EL (cell line): ENCODE data around the gene BCAT1.
"Not testable (repeated sequence)": the region's sequence is repeated elsewhere in the genome, so short reads cannot be mapped to it uniquely, and the experiment has no call there.

Experiments
- DNase-seq: peaks from one replicate; pipeline ENCODE4 v3.0.0-alpha.2; 2016

The BCAT1 gene

DNA sequence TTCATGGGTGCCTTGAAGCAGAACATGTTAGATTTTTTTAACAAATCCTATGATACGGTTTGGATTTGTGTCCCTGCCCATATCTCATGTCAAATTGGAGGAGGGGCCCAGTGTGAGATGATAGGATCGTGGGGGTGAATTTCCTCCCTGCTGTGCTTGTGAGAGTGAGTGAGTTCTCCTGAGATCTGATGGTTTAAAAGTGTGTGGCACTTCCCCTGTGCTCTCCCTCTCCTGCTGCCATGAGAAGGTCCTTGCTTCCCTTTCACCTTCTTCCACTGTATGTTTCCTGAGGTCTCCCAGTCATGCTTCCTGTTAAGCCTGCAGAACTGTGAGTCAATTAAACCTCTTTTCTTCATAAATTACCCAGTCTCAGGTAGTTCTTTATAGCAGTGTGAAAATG is 97.0 kb downstream of the BCAT1 start:
- not testable (repeated sequence) for DNase-seq

GRCh38 chr12:24851341-24851740 is 97.6 kb downstream of the BCAT1 start:
- no peak for DNase-seq

GRCh38 chr12:24850496-24850895 is 98.4 kb downstream of the BCAT1 start:
- DNase-seq: no peak

- DNase-seq: no peak
Measured at GRCh38 chr12:24848941-24849477, 99.9 kb downstream of the BCAT1 start.

DNA sequence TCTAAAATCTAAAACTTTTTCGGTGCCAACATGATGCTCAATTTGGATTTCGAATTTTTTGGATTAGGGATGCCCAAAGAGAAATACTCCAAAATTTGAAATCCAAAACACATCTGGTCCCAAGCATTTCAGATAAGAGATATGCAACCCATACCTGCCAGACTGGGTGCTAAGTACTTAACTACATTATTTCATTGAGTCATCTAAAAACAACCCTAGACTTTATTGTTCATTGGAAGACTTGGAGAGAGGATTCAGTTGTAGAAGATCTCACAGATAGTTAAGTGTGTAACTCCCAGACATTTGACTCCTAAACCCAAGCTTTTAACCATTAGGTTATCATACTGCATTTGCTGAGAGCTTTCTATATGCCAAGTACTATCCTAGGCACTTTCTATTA is 102.2 kb downstream of the BCAT1 start:
- no peak for DNase-seq

GRCh38 chr12:24845615-24846014 is 103.3 kb downstream of the BCAT1 start:
- DNase-seq: peak; percentile 39

- DNase-seq: no peak
Measured at GRCh38 chr12:24840046-24840800, 108.7 kb downstream of the BCAT1 start.

DNA sequence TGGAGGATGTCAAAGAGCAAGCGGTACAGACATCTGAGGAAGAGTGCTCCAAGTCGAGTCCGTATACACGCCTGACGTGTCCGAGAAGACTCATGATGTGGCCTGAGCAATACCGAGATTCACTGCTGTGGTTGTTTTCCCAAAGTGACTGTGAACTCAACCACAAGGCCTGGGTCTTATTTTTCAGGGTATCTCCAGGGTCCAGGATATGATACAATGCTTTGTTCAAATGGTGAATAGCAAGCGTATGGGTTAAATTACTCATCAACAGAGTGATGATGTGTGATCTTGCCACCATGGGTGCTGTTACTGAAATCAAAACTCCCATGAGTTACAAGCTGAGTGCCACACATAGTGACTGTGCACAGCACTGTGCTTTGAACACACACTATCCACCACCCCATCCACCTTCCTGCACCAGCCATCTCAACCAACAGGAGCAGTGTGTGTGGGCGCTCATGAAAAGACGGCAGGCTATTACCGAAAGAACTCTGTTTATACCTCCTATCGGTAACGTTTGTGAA is 109.6 kb downstream of the BCAT1 start:
- no peak for DNase-seq

GRCh38 chr12:24838531-24838950 is 110.4 kb downstream of the BCAT1 start:
- DNase-seq: peak; percentile 75

- no peak for DNase-seq
Measured at GRCh38 chr12:24835377-24835776, 113.5 kb downstream of the BCAT1 start.

GRCh38 chr12:24833513-24833912 is 115.4 kb downstream of the BCAT1 start:
- no peak for DNase-seq

DNA sequence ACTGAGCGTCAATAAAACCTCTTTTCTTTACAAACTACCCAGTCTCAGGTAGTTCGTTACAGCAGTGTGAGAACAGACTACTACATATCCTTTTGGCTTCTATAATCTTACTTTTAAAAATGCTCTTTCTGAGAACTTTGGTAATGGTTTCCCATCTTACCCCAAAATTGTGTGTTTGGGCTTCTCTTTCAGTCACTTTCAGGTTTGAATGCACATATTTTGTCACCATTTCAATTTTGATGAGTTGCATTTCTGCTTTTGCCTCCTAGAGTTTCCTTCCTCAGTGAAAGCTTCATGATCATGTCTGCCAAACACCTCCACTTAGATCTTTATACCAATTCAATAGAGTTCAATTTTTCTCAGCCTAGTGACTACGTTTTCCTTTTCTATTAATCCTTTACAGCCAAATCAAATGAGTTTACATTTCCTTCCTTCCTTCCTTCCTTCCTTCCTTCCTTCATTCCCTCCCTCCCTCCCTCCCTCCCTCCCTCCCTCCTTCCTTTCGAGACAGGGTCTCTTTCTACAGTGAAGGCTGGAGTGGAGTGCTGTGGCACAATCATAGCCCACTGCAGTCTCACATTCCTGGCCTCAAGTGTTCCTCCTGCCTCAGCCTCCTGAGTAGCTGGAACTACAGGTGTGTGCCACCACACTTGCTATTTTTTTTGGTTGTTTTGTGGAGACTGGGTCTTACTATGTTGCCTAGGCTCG is 124.9 kb downstream of the BCAT1 start:
- no peak for DNase-seq

DNA sequence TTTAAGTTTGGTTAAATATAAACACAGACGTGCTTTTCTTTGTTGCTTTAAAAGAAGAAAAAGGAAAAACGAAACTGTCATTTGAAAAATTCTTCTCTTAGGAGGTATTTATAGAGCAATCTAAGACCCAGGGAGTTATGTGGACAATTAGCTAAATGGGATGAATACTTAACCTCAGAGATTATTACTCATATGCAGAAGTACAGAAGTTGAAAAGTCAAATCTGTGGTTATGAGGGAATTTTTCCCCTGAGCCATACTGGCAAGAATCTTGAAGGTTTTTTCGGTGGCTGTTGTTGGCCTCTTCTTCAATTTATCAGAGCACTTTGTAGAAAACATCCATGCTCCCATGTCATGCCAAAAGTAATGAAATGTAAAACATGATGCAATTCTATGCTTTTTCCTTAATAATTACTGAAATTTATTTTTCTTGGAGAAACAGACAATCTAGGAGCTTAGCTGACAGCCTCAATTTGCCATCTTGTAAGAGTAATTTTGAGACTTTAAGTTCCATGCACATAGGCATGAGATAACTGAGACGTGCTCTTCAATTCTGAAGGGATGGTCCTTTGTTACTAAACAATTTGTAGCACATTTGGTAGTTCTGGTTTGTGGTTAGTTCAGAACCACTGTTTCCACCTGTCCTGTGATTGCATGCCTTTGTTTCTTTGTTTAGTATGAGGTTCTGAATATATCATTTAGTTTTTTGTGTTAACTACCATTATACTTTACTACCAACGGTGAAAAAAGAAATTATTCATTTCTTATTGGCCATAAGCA is 126.6 kb downstream of the BCAT1 start:
- peak; percentile 81 for DNase-seq

- peak; percentile 82 for DNase-seq
Measured at GRCh38 chr12:24821691-24822090, 127.2 kb downstream of the BCAT1 start.

- peak; percentile 74 for DNase-seq
Measured at GRCh38 chr12:24820872-24821271, 128.0 kb downstream of the BCAT1 start.

DNA sequence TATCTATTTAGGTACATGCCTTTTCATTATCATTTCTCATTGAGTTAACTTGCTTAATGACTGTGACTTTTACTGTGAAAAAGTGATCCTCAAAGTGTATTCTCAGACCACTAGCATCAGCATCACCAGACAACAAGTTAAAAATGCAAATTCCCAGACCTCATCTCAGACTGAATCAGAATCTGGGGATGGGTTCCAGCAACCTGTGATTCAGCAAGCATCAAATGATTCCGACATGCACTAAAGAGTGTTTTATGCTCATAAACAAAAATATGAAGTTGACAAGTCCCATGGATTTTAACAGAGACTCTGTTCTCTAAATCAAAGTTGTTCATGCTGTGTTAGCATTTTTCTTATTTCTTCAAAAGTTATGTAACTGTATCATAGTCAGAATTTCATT is 130.6 kb downstream of the BCAT1 start:
- no peak for DNase-seq

DNA sequence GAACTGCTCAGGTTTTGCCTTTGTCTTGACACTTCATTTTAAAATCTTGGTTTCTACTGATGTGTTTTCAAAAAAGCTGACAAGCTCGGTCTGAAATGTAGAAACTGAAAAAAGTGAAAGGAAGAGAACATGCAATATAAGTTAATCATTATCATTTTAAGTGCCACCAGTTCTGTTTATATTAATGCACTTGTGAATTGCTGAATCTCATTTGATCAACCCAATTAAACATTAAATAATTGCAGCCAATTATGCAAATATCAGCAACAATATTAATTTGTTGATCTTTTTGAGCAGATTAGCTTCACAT is 133.8 kb downstream of the BCAT1 start:
- DNase-seq: no peak

- no peak for DNase-seq
Measured at GRCh38 chr12:24814379-24815113, 134.4 kb downstream of the BCAT1 start.

- no peak for DNase-seq
Measured at GRCh38 chr12:24810378-24810777, 138.5 kb downstream of the BCAT1 start.

GRCh38 chr12:24809306-24809705 is 139.6 kb downstream of the BCAT1 start:
- not testable (repeated sequence) for DNase-seq

DNA sequence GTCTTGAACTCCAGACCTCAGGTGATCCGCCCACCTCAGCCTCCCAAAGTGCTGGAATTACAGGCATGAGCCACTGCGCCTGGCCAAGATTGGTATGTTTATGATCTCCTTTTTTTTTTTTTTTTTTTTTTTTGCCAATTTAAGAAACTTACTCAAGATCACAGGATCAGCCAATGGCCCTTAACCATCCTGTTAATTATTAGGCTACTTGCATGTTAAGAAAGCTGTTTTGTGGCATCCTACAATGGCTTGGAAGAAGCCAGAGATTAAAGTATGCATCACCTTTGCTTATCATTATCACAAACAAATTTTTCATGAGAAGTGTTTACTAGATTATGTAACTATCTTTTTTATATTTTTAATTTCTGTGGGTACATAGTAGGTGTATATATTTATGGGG is 140.2 kb downstream of the BCAT1 start:
- DNase-seq: no peak

DNA sequence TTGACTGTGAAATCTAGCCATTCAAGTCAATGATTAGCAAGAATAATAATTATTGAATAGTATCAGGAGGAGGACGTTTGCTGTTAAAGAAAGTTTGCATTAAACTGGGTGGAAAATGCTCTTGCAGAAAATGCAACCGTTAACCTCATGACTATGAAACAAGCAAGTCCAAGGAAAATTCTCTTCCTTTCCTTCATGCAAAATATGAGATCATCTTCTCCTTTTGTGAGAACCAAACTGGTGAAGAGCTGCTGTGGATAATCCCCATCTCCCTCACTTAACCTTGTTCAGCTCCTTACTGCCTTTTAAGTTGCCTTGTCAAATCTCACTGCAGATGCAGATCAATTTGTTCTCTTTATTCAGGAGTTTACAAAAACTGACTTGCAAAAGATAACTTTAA is 142.5 kb downstream of the BCAT1 start:
- DNase-seq: no peak
